DND-41 (cell line): ENCODE results near the gene FAM171A1.

Experiments used
- ATAC-seq: fragments of 200-7000 bp; cut with Tn5 transposase; 3 replicates; pipeline ENCODE4 v1.9.1; 2021; ENCODE audit warnings: low read depth; ENCODE audit not compliant: insufficient read depth
- DNase-seq: peaks from one replicate; pipeline ENCODE4 v3.0.0-alpha.2; 2020
- H2AFZ ChIP-seq: 2 replicates; pipeline ENCODE4 v1.6.0; 2012; ENCODE audit warnings: low read depth, low read length
- H3K27ac ChIP-seq: 2 replicates; pipeline ENCODE4 v1.5.1; 2012; ENCODE audit warnings: low read length, inconsistent platforms
- H3K27me3 ChIP-seq: fragments of 200-600 bp; sonication (generic); 2 replicates; pipeline ENCODE4 v1.6.0; 2012; ENCODE audit warnings: low read length, mild to moderate bottlenecking, inconsistent platforms; ENCODE audit not compliant: insufficient read depth, poor library complexity
- H3K36me3 ChIP-seq: 2 replicates; pipeline ENCODE4 v1.5.1; 2012; ENCODE audit warnings: low read length, inconsistent platforms; ENCODE audit not compliant: insufficient read depth
- H3K4me1 ChIP-seq: 2 replicates; pipeline ENCODE4 v1.5.1; 2012; ENCODE audit warnings: mild to moderate bottlenecking, low read length; ENCODE audit not compliant: insufficient read depth
- H3K4me2 ChIP-seq: 2 replicates; pipeline ENCODE4 v1.6.0; 2012; ENCODE audit warnings: mild to moderate bottlenecking, moderate library complexity, low read length, inconsistent platforms; ENCODE audit not compliant: insufficient read depth
- H3K4me3 ChIP-seq, 2 experiments: fragments of 200-600 bp in 1 of 2; shearing (Covaris generic) in 1 of 2; 2 replicates each; pipeline ENCODE4 v1.5.1; 2012 to 2016; ENCODE audit warnings: inconsistent platforms in 2 of 2, low read length in 2 of 2, mild to moderate bottlenecking in 2 of 2, low read depth in 1 of 2, moderate library complexity in 1 of 2
- H3K79me2 ChIP-seq: 2 replicates; pipeline ENCODE4 v1.6.0; 2012; ENCODE audit warnings: low read length, inconsistent platforms; ENCODE audit not compliant: insufficient read depth
- H3K9ac ChIP-seq: 2 replicates; pipeline ENCODE4 v1.6.0; 2012; ENCODE audit warnings: low read depth, mild to moderate bottlenecking, inconsistent platforms, low read length, moderate library complexity
- H3K9me3 ChIP-seq: 2 replicates; pipeline ENCODE4 v1.5.1; 2012; ENCODE audit warnings: low read length, moderate library complexity, mild to moderate bottlenecking, inconsistent platforms; ENCODE audit not compliant: insufficient read depth, severe bottlenecking
- H4K20me1 ChIP-seq: 2 replicates; pipeline ENCODE4 v1.6.0; 2012; ENCODE audit warnings: low read length; ENCODE audit not compliant: insufficient read depth
- CTCF ChIP-seq: IDR thresholded peaks from 2 replicates; pipeline ENCODE4 v1.5.1; 2012; ENCODE audit warnings: borderline replicate concordance, low read length, moderate library complexity, mild to moderate bottlenecking; ENCODE audit not compliant: poor library complexity, severe bottlenecking; ENCODE audit errors: extremely low read depth
- EZH2 ChIP-seq: IDR thresholded peaks from 3 replicates; pipeline ENCODE4 v1.6.1; 2012; ENCODE audit warnings: borderline replicate concordance, low read depth, mild to moderate bottlenecking, moderate library complexity, low read length, inconsistent platforms; ENCODE audit not compliant: severe bottlenecking

FAM171A1 gene

DNA sequence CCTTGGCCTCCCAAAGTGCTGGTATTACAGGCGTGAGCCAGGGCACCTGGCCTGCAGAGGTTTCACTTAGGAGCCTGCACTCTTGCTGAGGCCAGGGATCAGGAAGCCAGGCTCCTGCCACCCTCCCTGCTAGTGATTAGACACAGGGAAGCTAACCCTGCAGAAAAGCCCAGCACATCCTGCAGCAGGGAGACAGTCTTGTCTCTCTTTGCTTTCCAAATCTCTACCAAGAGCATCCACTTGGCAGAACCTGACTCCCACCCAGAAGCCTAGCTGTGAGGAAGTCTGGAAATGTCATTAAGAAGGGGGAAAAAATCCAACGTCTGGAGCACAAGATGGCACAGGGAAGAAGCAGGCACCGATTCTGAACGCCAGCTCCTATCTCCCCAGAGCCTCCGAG, 8.0 kb upstream of the FAM171A1 start:
- ATAC-seq: no peak
- TF ChIP-seq CTCF (no peak), EZH2 (no peak)
- no peaks in the 10 kb centered on the region for H4K20me1 ChIP-seq

DNA sequence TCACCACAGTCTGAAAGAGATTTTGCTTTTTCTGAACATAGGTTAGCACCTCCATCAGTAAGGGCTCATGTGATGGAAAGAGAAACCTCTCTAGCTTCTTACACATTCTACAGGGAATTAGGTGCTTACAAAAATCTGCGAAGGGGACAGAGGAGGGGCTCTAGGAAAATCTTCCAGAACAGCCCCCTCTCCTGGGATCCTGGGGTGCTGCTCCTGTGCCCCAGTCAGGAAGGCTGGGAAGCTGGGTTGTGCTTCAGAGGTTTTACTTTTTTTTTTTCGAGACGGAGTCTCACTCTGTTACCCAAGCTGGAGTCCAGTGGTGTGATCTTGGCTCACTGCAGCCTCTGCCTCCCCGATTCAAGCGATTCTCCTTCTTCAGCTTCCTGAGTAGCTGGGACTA, 7.5 kb upstream of the FAM171A1 start:
- Histone ChIP-seq H3K79me2 (no peaks in the 10 kb centered on the region), H4K20me1 (no peaks in the 10 kb centered on the region), H3K27ac (no peak overlapping the region), H3K36me3 (no peaks in the 10 kb centered on the region), H3K9me3 (no peaks in the 10 kb centered on the region), H3K27me3 (peaks cover 9% of the 10 kb centered on the region), H3K4me1 (no peaks in the 10 kb centered on the region), H2AFZ (no peak overlapping the region), H3K4me2 (no peak overlapping the region), H3K9ac (no peak overlapping the region), H3K4me3 (no peak overlapping the region)
- no peak for ATAC-seq
- TF ChIP-seq EZH2: no peak
- no peak for TF ChIP-seq CTCF
- no peak for DNase-seq

More for the DNA sequence above, 8.0 kb upstream of the FAM171A1 start:
- Histone ChIP-seq H3K27ac (no peak overlapping the region), H3K4me1 (no peaks in the 10 kb centered on the region), H3K36me3 (no peaks in the 10 kb centered on the region), H3K27me3 (peaks cover 9% of the 10 kb centered on the region), H3K4me2 (no peak overlapping the region), H3K9me3 (no peaks in the 10 kb centered on the region), H3K79me2 (no peaks in the 10 kb centered on the region), H2AFZ (no peak overlapping the region), H3K9ac (no peak overlapping the region), H3K4me3 (no peak overlapping the region)
- DNase-seq: no peak

DNA sequence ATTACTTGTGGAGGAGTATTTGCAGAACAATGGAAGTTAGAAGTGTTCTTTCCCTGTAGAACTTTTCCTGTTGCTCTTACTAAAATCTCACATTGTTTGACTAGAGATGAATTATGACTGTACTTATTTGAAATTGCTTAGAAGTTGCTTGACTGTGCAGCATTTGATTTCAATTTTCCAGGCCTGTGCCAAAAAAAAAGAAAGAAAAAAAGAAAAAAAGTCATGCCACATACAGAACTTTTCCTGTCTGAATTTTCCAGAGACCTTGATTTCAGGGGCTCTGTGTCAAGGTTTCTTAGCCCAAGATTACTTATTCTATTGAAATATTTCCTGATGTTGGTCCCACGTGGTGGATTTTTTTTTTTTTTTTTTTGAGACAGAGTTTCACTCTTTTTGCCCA, 3.5 kb upstream of the FAM171A1 start:
- no peak overlapping the region for H2AFZ ChIP-seq
- no peaks in the 10 kb centered on the region for H3K79me2 ChIP-seq
- no peaks in the 10 kb centered on the region for H3K36me3 ChIP-seq
- H3K4me2 ChIP-seq: no peak overlapping the region
- ATAC-seq (no peak), DNase-seq (no peak)
- H3K4me3 ChIP-seq: no peak overlapping the region
- no peak overlapping the region for H3K9ac ChIP-seq
- TF ChIP-seq CTCF: no peak
- no peak for TF ChIP-seq EZH2
- H4K20me1 ChIP-seq: no peaks in the 10 kb centered on the region
- peaks cover 14% of the 10 kb centered on the region for H3K4me1 ChIP-seq
- peaks cover 27% of the 10 kb centered on the region for H3K27me3 ChIP-seq
- H3K27ac ChIP-seq: no peak overlapping the region
- H3K9me3 ChIP-seq: no peaks in the 10 kb centered on the region

DNA sequence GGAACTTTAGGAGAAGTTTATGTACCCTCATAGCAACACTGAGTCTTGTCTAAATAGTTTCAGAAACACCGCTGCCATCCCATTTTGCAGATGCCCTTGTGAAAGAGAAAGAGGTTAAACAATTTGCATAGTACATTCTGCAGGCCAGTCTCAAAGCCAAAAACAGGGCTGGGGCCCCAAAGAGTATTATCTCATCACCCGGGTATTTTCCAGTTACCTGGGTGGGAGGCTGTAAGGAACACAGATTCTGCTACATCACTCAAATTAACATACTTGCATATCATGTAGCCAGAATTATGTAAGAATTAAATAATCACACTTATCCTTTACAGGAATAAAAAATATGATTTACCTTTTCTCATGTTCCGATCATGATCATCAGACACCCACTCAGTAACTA, 3.1 kb upstream of the FAM171A1 start:
- ATAC-seq: no peak
- H3K4me2 ChIP-seq: no peak overlapping the region
- peaks cover 27% of the 10 kb centered on the region for H3K27me3 ChIP-seq
- no peak overlapping the region for H3K27ac ChIP-seq
- no peak overlapping the region for H3K4me3 ChIP-seq
- peaks cover 17% of the 10 kb centered on the region for H3K4me1 ChIP-seq
- H2AFZ ChIP-seq: no peak overlapping the region
- no peaks in the 10 kb centered on the region for H3K9me3 ChIP-seq
- TF ChIP-seq CTCF (no peak), EZH2 (no peak)
- DNase-seq: no peak
- H3K9ac ChIP-seq: no peak overlapping the region
- H4K20me1 ChIP-seq: no peaks in the 10 kb centered on the region
- no peaks in the 10 kb centered on the region for H3K36me3 ChIP-seq
- H3K79me2 ChIP-seq: no peaks in the 10 kb centered on the region
